Left lung (tissue), 10 donors: ENCODE measurements around the gene MAPK8. TPM values are rescaled to one million over a fixed set of nuclear protein-coding genes. Genes with fewer than 3 reads are reported as not detected.

Experiments used
- ATAC-seq: fragments of 200-7000 bp; cut with Tn5 transposase; one replicate; pipeline ENCODE4 v1.9.1; 2020; ENCODE audit warnings: moderate library complexity
- DNase-seq, 4 donors: peaks; one replicate each; pipeline ENCODE4 v3.0.0-alpha.2; 2013 to 2020
- H3K27ac ChIP-seq, 2 donors: fragments of 200-600 bp; sonication (generic) in 1 of 2; one replicate each; pipeline versions ENCODE4 v1.5.0 to v1.8.0; 2020 to 2021
- H3K27me3 ChIP-seq, 2 donors: fragments of 200-600 bp; sonication (generic) in 1 of 2; one replicate each; pipeline versions ENCODE4 v1.5.0 to v1.8.0; 2020 to 2021
- H3K36me3 ChIP-seq, 2 donors: fragments of 200-600 bp; sonication (generic) in 1 of 2; one replicate each; pipeline versions ENCODE4 v1.5.0 to v1.8.0; 2020 to 2021
- H3K4me1 ChIP-seq, 2 donors: fragments of 200-600 bp; one replicate each; pipeline ENCODE4 v1.8.0; 2021
- H3K4me3 ChIP-seq, 2 donors: fragments of 200-600 bp; sonication (generic) in 1 of 2; one replicate each; pipeline versions ENCODE4 v1.5.0 to v1.8.0; 2020 to 2021; ENCODE audit warnings: mild to moderate bottlenecking in 1 of 2
- H3K9me3 ChIP-seq, 2 donors: fragments of 200-600 bp; sonication (generic) in 1 of 2; one replicate each; pipeline versions ENCODE4 v1.5.0 to v1.8.0; 2020 to 2021
- intact Hi-C, 2 donors: fragments of 100-400 bp; cut with DNase I; formaldehyde crosslinking; loops; one replicate each; pipeline versions ENCODE4 v1.11.2 to v1.14.2; 2022
- polyA plus RNA-seq, 6 donors: library from polyadenylated mRNA; unstranded; fragments of 120-200 nt; gene quantifications; one replicate each; pipeline ENCODE4 v1.2.1, GENCODE V29; 2013; ENCODE audit not compliant: insufficient read length in 6 of 6
- total RNA-seq, 2 donors: library from RNA; stranded (reverse); fragmentation: NEBNext Ultra II Directional; extraction: Animal tissue kit (Norgen Biotek cat#: 25700); gene quantifications; one replicate each; pipeline ENCODE4 v1.2.1, GENCODE V29; 2021
- TF ChIP-seq, protein P1 (sequence below), 2 donors: fragments of 200-600 bp; sonication (generic) in 1 of 2; IDR thresholded peaks; one replicate each; pipeline versions ENCODE4 v1.5.0 to v1.8.0; 2021; ENCODE audit warnings: antibody characterized with exemption in 2 of 2
- donor health status: DM: no; HTN: yes; CAD: no.
- donor health status: DM: no; HTN: no; CAD: no.

MAPK8 gene
- total and polyA plus RNA-seq, 8 donors, result 31.3 to 81.8 (median 71.7) TPM

GRCh38 chr10:48306870-48307710 is 613 bp downstream of the MAPK8 start:
- TF ChIP-seq, protein P1, sequence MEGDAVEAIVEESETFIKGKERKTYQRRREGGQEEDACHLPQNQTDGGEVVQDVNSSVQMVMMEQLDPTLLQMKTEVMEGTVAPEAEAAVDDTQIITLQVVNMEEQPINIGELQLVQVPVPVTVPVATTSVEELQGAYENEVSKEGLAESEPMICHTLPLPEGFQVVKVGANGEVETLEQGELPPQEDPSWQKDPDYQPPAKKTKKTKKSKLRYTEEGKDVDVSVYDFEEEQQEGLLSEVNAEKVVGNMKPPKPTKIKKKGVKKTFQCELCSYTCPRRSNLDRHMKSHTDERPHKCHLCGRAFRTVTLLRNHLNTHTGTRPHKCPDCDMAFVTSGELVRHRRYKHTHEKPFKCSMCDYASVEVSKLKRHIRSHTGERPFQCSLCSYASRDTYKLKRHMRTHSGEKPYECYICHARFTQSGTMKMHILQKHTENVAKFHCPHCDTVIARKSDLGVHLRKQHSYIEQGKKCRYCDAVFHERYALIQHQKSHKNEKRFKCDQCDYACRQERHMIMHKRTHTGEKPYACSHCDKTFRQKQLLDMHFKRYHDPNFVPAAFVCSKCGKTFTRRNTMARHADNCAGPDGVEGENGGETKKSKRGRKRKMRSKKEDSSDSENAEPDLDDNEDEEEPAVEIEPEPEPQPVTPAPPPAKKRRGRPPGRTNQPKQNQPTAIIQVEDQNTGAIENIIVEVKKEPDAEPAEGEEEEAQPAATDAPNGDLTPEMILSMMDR (IDR thresholded peaks at IDR 0.05), result no peak
- Histone ChIP-seq H3K27ac (peak overlapping the region; percentile 92), H3K9me3 (no peaks in the 10 kb centered on the region), H3K4me3 (peak overlapping the region; percentile 57 to 73), H3K4me1 (peaks cover 0 to 22% of the 10 kb centered on the region in 2 donors), H3K27me3 (no peaks in the 10 kb centered on the region), H3K36me3 (no peaks in the 10 kb centered on the region)
- ATAC-seq (peak; percentile 66), DNase-seq (peak in 3 of 4 donors; percentile 42 to 70 (median 63))
- intact Hi-C loops, result no loop called here

DNA sequence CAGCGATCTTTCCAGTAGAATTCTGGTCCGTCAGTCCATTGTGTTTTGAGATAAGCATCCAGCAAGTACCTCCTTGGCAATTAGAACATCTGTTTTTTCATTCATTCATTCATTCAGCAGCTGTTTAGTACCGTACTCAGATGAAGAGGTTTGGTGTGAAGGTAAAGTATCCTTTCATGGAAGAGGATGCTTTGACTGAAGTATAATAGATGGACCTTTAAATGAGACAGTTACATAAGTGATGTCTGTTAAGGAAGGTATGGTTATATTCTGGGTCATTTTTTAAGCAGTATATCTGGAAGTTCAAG is 1.2 kb downstream of the MAPK8 start:
- DNase-seq (no peak), ATAC-seq (no peak)
- Histone ChIP-seq H3K36me3 (no peaks in the 10 kb centered on the region), H3K4me3 (peak overlapping the region; percentile 57 to 73), H3K27ac (peak overlapping the region in 1 of 2 donors; percentile 92), H3K9me3 (no peaks in the 10 kb centered on the region), H3K27me3 (no peaks in the 10 kb centered on the region), H3K4me1 (peaks cover 0 to 22% of the 10 kb centered on the region in 2 donors)
- TF ChIP-seq, protein P1 (IDR thresholded peaks at IDR 0.05), result no peak
- intact Hi-C loops, result no loop called here

DNA sequence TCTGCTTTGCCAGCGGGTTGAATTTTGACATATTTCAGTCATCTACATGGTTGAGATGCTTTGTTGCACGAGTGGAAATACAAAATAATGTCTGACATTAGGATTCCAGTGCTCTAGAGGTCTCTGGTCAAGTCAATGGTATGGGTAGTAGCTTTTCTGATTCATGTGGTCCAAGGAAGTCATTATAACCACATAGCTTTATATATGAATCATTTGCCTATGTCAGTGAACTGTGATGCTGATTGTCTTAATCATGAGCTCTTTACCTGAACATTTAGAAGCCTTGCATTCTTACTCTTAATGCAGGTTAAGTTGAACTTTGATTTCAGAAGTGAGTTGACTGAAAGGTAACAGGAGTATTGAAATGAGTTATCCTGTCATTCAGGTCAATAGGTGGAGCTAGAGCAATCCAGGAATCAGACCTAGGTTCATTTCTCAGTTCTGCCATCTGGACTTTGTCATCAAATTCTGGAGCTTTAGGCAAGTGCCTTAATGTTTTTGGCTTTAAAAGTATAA is 3.3 kb downstream of the MAPK8 start:
- TF ChIP-seq, protein P1 (IDR thresholded peaks at IDR 0.05), result no peak
- Histone ChIP-seq H3K4me3 (no peak overlapping the region), H3K4me1 (peaks cover 0 to 22% of the 10 kb centered on the region in 2 donors), H3K36me3 (no peaks in the 10 kb centered on the region), H3K27me3 (no peaks in the 10 kb centered on the region), H3K9me3 (no peaks in the 10 kb centered on the region), H3K27ac (no peak overlapping the region)
- ATAC-seq (no peak), DNase-seq (no peak)
- intact Hi-C loops, result no loop called here

GRCh38 chr10:48314107-48314506 is 7.6 kb downstream of the MAPK8 start:
- TF ChIP-seq, protein P1 (IDR thresholded peaks at IDR 0.05), result no peak
- Histone ChIP-seq H3K4me1 (peaks cover 0 to 7% of the 10 kb centered on the region in 2 donors), H3K9me3 (no peaks in the 10 kb centered on the region), H3K27me3 (no peaks in the 10 kb centered on the region), H3K27ac (no peak overlapping the region), H3K4me3 (no peak overlapping the region), H3K36me3 (no peaks in the 10 kb centered on the region)
- DNase-seq, result no peak
- intact Hi-C loops, result no loop called here
- ATAC-seq, result no peak

DNA sequence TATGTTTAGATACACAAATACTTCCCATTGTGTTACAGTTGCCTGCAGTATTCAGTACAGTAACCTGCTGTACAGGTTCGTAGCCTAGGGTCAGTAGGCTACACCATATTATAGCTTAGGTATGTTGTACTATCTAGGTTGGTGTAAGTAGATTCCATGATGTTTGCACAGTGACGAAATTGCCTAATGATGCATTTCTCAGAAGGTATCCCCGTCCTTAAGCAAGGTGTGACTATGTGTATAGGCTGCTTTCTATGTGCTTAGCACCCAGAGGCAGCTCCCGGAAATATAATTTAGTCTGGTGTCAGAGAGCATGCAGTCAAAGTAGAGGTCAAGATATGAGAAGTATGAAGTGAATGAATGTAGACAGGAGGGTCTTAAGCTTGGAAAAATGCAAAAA is 9.8 kb downstream of the MAPK8 start:
- DNase-seq (no peak), ATAC-seq (peak; percentile 81)
- H3K36me3 ChIP-seq, result no peaks in the 10 kb centered on the region
- H3K4me1 ChIP-seq, result no peaks in the 10 kb centered on the region
- no peak overlapping the region for H3K4me3 ChIP-seq
- H3K27ac ChIP-seq, result no peak overlapping the region
- no peaks in the 10 kb centered on the region for H3K9me3 ChIP-seq
- TF ChIP-seq, protein P1 (IDR thresholded peaks at IDR 0.05), result no peak
- intact Hi-C loops, result no loop called here
- no peaks in the 10 kb centered on the region for H3K27me3 ChIP-seq
